Stomach (tissue), 4 donors: Measurements from ENCODE around the gene SHISA6.

ENCODE experiments used
- CTCF ChIP-seq, 7 experiments: fragments of 450-650 bp in 4 of 7; fragments of 200-600 bp in 3 of 7; sonication (generic) in 3 of 7; IDR thresholded peaks; one replicate each; pipeline ENCODE4 v1.5.1; 2016 to 2019; ENCODE audit warnings: antibody characterized with exemption in 7 of 7, control low read depth in 2 of 7, mild to moderate bottlenecking in 1 of 7
- EP300 ChIP-seq: sonication (generic); formaldehyde crosslinking; IDR thresholded peaks from one replicate; pipeline ENCODE4 v1.6.1; 2017; ENCODE audit warnings: antibody characterized with exemption
- POLR2A ChIP-seq, 4 donors: fragments of 450-650 bp; IDR thresholded peaks; one replicate each; pipeline ENCODE4 v1.6.1; 2016; ENCODE audit warnings: antibody characterized with exemption in 4 of 4, control low read depth in 2 of 4, mild to moderate bottlenecking in 1 of 4, moderate library complexity in 1 of 4

- TF ChIP-seq CTCF (IDR thresholded peaks at IDR 0.05) (no peak), POLR2A (IDR thresholded peaks at IDR 0.05) (no peak), EP300 (no peak)
These were observed 360.6 kb downstream of the SHISA6 start for GRCh38 chr17:11601661-11602060.
